Retina (tissue), 1 donor: ENCODE measurements around the gene ITGB6.
"Not testable (repeated sequence)": the region's sequence is repeated elsewhere in the genome, so short reads cannot be mapped to it uniquely, and the experiment has no call there.

Experiments
- DNase-seq: peaks from one replicate; pipeline ENCODE4 v3.0.0-alpha.2; 2016

ITGB6 gene

DNA sequence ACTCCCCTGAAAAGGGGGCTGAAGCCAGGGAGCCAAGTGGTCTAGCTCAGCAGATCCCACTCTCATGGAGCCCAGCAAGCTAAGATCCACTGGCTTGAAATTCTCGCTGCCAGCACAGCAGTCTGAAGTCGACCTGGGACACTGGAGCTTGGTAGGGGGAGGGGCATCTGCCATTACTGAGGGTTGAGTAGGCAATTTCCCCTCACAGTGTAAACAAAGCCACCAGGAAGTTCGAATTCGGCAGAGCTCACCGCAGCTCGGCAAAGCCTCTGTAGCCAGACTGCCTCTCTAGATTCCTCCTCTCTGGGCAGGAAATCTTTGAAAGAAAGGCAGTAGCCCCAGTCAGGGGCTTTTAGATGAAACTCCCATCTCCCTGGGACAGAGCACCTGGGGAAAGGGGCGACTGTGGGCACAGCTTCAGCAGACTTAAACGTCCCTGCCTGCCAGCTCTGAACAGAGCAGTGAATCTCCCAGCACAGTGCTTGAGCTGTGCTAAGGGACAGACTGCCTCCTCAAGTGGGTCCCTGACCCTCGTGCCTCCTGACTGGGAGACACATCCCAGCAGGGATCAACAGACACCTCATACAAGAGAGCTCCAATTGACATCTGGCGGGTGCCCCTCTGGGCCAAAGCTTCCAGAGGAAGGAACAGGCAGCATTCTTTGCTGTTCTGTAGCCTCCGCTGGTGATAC is 18.8 kb downstream of the ITGB6 start:
- not testable (repeated sequence) for DNase-seq

DNA sequence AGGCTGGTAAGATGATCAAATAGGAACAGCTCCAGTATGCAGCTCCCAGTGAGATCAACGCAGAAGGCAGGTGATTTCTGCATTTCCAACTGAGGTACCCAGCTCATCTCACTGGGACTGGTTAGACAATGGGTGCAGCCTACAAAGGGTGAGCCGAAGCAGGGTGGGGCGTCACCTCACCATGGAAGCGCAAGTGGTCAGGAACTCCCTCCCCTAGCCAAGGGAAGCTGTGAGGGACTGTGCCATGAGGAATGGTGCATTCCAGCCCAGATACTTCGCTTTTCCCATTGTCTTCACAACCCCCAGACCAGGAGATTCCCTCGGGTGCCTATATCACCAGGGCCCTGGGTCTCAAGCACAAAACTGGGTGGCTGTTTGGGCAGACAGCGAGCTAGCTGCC is 19.4 kb downstream of the ITGB6 start:
- DNase-seq, result not testable (repeated sequence)

DNA sequence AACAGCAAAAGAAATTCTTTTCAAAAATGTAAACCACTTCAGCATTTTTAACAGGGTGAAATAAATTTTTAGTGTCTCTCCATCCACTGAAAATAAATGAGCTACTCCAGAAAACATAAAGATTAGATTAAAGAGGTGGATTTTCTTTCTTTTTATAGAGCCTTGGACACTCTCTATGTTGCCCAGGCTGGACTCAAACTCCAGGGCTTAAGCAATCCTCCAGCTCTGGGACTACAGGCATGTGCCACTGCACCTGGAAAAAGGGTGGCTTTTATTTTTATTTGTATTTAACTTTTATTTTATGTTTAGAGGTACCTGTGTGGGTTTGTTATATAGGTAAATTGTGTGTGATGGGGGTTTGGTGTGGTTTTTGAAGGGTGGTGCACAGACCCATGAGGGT is 19.9 kb downstream of the ITGB6 start:
- DNase-seq, result no peak

DNA sequence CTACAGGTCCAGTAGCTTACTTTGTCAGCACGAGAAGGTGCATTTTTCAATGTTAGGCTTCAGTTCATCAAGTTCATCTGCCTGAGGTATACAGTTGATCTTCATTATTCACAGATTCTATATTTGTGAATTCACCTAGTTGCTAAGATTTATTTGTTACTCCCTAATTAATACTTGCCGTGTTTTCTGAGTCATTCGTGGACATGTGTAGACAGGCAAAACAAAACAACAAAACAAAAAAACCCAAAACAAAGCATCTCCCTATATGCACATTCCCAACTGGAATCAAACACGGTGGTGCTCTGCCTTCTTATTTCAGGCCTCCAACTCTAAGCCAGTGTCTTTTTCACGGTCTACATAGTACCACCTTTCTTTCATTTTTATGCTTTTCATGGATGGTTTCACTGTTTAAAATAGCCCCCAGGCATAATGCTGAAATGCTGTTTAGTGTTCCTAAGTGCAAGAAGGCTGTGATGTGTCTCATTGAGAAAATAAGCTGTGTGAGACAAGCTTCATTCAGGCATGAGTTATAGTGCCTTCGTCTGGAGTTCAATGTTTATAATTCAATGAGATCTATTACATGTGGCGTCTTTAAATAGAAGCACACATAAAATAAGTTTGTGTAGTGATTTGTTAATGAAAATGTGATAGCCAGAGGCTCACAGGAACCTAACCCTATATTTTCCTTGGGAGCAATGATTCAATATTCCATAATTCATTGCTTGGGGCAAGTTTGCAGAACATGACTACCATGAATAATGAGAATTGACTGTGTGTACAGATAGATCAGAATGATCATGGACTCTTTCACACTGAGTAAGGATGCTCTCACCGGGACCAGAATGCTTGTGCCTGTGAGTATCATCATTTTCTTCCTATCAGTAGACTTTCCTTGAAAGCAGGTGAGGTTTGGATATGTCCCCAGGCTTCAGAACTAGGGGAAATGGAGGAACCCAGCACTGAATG is 24.6 kb downstream of the ITGB6 start:
- peak; percentile 49 for DNase-seq

DNA sequence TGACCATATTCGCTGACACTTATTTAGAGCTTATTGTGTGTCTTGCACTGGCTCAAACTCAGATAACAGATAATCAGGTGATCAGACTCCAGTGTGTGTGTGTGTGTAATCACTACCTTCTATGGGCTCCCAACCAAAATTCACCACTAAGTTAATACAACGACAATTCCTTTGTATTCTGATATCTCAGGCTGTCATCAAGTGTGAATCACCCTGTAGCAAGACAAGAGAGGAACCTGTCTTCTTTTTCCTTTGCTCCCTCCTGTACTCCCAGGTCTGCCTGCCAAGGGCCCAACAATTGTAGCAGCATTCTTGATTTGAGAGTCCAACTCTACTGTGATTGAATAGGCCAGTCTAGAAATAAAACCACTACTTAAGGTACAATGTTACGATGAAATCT is 25.8 kb downstream of the ITGB6 start:
- DNase-seq, result no peak

DNA sequence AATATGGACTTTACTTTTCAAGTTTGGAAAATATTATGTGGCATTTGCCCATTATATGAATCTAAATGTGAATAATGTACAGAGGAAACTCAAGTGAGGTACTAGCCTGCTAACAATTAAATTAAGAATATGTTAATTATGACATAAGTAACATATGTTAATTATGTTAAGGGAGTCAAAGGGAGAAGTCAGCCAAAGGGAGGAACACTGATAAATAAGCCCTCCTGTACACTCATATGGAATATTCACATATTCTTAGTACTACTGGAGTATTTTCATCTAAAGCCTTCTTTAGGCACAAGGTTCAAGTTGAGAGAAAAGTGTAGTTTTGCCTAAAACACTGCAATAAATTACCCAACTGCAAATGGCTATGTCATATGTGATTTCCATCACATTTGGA is 30.1 kb downstream of the ITGB6 start:
- DNase-seq, result no peak

DNA sequence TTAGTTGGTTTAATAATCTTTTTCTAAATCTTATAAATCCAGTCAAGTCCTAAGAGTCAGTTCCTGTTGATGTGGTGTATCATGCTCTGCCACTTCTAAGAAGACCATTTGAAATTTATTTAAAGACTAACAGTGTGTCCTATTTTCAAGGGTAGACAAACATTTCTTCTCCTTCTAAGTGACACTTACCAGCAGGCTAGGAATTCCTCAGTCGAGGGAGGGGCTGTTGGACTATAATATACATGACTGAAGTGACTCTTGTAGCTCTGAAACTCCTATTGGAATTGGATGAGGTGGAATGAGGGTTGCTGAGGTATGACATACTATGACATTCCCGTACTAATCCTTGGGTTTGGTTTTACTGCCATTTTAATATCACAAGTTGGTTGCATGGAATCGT is 30.6 kb downstream of the ITGB6 start:
- no peak for DNase-seq

DNA sequence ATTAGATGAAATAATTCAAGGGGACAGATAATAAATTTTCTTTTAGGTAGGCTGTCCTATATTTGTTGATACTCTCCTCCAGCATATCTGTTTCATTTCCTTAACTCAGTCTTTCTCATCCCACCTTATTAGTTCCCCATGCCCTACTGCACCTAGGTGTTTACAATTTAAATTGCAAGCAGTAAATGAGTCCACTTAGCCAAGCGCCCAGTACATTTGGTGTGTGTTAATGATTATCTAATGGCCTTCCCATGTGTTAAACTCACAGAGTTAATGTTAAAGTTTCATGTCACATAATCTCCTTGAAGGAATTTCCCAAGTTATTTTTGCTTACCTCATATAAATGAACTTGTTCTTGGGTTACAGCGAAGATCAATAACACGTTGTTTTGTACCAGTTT is 31.2 kb downstream of the ITGB6 start:
- no peak for DNase-seq

DNA sequence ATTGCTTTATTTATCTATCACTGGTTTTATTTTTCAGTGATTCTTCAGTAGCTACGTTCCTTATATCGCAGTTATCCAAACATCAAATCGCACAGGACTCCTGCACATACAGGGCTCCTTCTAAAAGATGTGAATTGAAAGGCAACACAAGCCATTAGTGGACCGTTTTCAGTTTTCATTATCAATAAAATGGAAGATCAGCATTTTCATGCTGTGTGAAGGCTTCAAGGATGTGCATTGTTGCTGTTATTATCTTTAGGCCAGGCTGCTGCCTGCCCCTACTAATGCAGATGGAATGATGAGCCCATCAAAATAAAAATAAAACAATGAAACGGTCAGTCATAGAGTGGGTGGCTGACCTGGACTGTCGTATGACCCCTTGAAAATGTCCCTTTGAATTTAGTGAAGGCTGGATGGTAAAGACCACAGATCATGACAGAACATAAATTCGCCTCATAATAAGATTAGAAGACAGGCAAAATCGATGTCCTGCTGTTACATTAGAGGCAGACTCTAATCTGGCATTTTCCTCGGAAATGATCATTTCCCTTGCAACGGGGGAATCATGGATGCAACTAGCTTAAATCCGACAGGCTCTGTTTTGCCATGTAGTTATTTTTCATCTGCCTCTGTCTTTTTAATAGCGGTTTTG is 32.9 kb downstream of the ITGB6 start:
- peak; percentile 28 for DNase-seq

DNA sequence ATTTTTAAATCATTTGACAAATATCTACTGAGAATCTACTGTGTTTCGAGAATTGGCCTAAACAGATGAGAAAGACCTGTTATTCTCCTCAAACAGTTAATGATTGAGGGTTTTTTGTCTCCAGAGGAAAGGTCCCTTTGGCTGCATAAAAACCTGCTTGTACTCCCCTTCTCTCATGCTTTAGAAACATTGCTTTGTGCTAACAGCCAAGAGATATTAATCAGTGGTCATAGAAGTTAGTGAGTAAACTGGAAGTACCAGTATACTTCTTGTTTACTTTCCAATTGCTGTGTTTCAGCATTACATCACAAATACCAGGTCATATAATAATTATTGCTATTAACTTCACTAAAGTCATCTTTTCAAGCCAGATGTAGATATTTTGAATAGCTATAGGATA is 34.1 kb downstream of the ITGB6 start:
- DNase-seq, result no peak

DNA sequence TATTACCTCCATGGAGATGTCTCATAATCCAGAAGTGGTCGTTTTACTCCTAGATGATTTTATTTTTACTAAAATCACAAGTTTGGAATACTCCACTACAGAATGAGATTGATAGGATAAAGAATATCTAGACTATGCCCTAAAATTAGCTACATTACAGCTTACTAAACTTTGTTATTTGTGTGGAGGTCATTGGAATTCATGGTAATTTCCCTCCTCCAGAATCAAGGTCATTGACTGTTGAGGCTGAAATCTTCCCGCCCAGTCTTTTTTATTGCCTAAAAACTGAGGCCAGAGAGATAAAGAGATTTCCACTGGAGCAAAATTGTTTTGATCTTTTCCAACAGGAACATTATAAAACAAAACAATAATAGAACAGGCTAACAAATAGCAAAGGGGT is 35.0 kb downstream of the ITGB6 start:
- no peak for DNase-seq

DNA sequence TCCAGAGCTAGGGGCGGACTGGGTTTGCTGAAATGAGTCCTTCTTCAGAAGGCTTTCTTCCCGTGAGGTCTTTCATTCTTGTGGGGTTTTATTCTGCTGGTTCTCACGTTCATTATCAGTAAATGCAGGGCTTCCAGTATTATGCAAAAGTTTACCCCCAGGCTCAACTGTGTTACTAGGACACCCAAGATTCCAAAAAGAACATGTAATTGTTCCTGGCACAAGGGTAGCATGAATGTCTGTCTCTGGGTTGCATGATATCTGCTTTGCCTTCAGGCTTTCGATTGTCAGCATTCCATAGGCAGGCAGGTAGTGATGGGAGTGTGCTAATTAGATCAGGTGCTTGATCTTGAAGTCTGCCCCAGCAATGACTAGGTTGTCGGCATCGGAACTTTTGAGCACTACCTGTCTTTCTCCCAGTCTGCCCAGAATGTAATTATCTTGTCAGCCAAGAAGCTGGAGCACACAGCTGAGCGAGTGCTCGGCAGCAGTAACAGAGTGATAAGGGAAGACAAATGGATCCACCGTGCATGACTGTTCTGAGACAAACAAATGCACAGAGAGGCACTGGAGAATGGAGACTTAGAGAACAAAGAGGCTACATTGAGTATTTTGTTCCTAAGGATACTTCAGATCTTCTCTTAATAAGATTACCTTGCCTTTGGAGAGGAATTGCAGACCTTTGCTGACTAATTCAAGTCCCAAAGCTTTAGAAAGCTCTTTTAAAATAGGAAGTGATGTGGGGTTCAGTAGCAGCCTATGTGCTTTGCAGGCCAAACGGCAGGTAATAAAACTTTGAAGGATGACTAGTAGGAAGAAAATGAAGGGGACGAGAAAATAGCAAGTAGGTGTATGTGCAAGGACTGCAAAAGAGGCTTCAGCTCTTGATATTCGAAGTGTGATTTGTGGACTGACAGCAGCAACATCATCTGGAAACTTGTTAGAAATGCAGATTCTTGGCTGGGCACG is 41.9 kb downstream of the ITGB6 start:
- DNase-seq, result peak; percentile 25

DNA sequence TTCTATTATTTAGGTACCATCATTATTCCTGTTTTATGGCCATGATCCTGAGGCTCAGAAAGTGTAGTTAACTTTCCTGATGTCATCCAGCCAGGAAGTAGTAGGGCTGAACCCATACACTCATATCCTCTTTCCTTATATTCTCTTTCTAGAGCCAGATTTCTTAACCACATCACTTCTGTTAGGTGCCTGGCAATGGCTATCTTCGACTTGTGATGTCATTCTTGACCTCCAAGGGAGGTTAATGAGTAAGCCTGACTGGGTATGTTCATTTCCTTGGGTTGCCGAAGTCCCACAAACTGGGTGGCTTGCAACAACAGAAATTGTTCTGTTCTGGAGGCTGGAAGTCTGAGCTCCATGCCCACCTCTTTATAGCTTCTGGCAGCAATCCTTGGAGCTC is 43.4 kb downstream of the ITGB6 start:
- DNase-seq, result no peak

DNA sequence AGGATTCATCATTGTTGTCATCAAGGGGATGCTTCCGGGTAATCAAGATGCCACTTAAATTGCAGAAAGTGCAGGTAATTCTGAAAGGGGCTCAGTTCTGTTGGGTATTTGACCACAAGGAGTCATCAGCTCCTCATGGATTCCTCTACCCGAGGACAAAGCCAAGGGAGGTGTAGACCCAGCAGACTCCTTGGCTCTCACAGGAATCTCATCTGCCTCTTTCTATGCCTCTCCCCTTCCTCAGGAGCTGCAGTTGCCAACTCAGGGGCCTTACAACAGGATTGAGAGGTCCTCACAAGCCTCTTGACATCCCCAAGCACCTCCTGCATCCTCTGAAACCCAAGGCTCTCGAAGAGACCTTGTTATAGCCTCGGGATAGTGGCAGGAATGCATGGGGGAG is 44.0 kb downstream of the ITGB6 start:
- no peak for DNase-seq

DNA sequence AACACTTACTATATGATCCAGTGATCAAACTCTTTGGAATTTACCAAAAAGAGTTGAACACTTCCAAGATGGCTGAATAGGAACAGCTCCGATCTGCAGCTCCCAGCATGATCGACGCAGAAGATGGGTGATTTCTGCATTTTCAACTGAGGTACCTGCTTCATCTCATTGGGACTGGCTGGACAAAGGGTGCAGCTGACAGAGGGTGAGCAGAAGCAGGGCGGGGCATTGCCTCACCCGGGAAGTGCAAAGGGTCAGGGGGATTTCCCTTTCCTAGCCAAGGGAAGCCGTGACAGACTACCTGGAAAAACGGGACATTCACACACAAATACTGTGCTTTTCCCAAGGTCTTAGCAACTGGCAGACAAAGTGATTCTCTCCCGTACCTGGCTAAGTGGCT is 51.7 kb downstream of the ITGB6 start:
- DNase-seq, result not testable (repeated sequence)

DNA sequence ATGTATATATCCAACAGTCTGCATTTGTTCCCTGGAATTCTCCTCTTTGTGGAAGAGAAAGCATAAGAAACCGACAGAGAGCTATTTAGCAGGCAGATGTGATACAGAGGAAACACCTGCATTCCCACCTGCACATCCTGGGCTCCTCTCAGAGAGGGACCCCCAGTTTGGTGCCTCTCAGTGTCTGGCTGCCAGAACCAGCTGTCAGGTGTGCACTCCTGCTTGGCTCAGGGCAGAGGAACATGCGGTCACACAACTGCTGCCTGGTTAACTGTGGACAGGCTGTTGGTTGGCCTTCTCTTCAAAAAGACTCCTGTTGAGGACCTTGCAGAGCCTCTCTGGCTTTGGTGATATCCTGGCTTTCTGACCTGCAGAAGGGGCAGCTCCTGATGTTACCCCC is 54.6 kb downstream of the ITGB6 start:
- DNase-seq, result no peak

DNA sequence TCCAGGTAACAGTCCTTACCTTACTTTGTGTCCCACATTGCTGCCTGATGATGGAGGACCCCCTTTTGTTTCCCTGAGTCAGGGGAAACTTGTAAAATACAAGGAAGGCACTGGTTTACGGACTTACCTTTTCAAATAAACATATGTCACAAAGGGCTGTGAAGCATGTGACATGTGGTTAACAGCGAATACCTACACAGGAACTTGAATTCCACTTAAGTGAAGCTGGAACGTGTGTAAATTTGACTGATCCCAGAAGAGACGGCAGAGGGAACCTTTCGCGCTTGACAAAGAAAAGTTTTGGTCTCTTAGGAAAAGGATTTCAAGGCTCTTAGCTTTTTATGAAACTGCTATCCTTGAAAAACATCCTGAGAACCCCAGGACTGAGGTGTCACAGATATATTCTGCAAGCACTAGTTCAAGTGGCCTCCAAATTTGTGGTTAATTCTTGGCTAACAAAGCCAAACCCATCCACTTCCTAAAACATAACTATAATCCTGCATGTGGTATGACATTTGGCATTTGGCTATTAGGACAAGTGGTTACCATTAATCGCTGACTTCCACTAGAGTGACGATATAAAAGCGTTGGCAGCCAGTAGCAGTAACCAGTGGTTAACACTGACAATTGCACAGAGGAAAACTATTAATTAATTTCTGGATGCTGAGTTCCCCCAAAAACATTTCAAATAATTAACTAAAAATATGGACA is 55.6 kb downstream of the ITGB6 start:
- no peak for DNase-seq

DNA sequence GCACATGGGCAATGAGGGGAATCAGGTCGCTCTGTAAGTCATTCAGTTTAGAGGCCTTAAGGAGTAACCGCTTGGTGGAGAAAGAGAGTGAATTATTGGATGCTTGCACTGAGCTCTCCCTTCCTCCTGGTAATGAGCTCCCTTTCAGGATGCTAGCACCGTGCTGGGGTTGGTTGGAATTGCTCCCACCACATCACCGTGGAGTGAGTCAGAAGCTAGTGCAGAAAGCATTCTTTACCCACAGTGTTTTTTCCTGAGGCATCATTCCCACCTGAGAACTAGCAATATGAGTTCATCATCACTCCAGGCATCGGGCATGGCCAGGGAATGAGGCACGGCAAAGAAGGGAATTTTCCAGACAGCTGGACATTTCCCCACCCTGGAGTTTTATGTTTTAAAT is 57.6 kb downstream of the ITGB6 start:
- DNase-seq, result no peak

DNA sequence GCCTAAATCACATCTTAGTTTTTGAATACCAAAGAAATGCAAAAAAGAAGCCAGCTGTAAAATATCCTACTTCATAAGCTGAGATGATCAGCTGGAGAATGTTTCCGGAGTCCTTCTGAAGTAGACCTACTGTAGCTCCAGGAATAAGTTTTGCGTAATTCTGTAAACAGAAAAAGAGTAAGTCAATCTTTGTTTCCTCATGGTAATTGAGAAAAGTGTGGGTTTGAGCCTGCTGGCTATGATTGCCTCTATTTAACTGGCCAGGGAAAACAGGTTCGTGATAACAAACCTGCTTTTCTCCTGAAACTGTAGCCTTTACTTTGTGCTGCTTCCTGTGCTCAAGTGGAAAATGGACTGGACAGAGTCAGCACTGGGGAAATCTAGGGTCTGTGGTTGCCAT is 58.2 kb downstream of the ITGB6 start:
- no peak for DNase-seq

DNA sequence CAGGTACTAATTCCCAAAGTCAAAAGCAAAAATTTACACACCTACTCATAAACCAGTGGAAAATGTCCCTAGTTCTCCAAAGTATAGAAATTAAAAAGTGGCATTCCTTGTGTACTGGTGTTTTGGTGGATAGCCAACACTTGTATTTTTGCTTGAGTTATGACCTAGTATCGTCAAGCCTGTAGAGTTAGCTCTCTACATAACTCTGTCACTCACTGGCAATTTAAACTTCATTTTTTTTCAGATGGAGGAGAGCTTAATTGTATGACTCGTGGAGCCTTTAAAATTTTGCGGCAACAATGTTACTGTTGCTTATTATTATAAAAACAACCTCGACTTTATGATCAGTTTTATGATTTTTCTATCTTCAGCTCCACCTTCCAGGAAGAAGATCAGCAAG is 58.7 kb downstream of the ITGB6 start:
- no peak for DNase-seq

DNA sequence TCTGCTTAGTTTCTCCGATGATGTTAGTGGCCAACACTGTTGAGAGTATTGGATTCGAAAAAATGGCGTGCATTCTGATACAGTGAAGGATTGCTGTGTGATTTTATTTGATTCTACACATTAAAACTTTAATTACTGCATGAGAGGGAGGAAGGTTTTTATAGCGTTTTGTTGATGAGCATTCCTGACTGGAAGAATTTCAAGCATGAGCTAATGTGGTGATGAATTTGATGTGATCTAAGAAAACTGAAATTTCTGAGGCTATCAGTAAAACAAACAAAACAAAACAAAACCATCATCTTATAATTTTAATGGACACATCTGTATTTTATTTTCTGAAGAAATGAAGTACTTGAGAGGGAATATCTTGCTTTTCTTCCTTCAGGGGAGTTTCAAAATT is 59.6 kb downstream of the ITGB6 start:
- DNase-seq, result no peak

DNA sequence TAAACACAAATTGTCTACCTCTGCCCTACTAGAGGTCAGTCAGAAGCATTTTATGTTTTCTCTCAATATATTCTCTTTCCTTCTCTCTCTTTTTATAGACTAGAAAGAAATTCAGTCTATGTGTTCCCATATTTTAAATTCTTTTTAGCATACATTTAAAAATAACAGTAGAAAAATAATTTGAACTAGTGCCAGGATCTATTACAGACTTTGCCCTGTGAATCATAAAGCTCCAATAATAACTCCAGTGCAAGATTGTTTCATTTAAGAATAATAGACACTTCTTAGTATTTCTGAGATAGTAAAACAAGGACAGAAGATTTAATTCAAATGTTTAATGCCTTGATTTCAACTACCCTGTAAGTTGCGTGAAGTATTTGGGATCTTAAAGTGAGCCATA is 60.1 kb downstream of the ITGB6 start:
- DNase-seq, result no peak
